Measurements from ENCODE around the gene FAR2. TPM values are rescaled to one million over a fixed set of nuclear protein-coding genes. Genes with fewer than 3 reads are reported as not detected.

FAR2 gene
- total and polyA plus RNA-seq, 4 donors = 7.1 to 14.4 (median 11.2) TPM

- Histone ChIP-seq H3K4me1 (ENCODE audit: control insufficient read depth in 5 of 5, insufficient read depth in 5 of 5, low read length in 5 of 5) (no peaks in the 10 kb centered on the region), H3K9ac (ENCODE audit: insufficient read depth in 1 of 2, low read length in 2 of 2) (no peak overlapping the region), H3K36me3 (ENCODE audit: control insufficient read depth in 4 of 4, insufficient read depth in 4 of 4, low read length in 4 of 4) (peaks cover 0 to 1% (median 0%) of the 10 kb centered on the region in 4 donors), H3K4me3 (no peak overlapping the region), H3K27ac (ENCODE audit: low read depth in 1 of 2, low read length in 1 of 2) (no peak overlapping the region), H3K9me3 (ENCODE audit: control insufficient read depth in 4 of 4, insufficient read depth in 3 of 4, low read length in 3 of 4) (no peaks in the 10 kb centered on the region), H3K27me3 (ENCODE audit: control insufficient read depth in 3 of 3, insufficient read depth in 3 of 3, low read length in 2 of 3) (no peaks in the 10 kb centered on the region)
- TF ChIP-seq CTCF (IDR thresholded peaks at IDR 0.05; ENCODE audit: control extremely low read depth, extremely low read depth) = no peak
- 50 to 72% methylated on average over 3 of the region's 3 CpGs for WGBS, 2 donors
- DNase-seq (no peak), ATAC-seq (ENCODE audit: insufficient read depth, low FRiP score) (no peak)
Observed at GRCh38 chr12:29208936-29209701, 60.0 kb downstream of the FAR2 start.

DNA sequence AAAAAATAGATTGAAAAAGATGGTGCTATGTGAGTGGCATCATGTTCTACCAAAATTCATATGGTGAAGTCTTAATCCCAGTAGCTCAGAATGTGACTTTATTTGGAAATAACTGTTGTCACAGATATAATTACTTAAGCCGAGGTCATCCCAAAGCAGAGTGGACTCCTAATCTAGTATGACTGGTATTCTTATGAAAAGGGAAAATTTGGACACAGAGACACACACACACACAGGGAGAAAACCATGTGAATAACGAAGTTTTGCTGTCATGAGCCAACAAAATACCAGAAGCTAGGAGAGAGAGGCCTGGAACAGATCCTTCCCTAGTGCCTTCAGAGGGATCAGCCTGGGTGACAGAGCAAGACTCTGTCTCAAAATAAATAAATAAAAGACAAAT, 62.6 kb downstream of the FAR2 start:
- Histone ChIP-seq H3K9ac (ENCODE audit: insufficient read depth in 1 of 2, low read length in 2 of 2) (no peak overlapping the region), H3K36me3 (ENCODE audit: control insufficient read depth in 4 of 4, insufficient read depth in 4 of 4, low read length in 4 of 4) (no peaks in the 10 kb centered on the region), H3K9me3 (ENCODE audit: control insufficient read depth in 4 of 4, insufficient read depth in 3 of 4, low read length in 3 of 4) (no peaks in the 10 kb centered on the region), H3K27ac (ENCODE audit: low read depth in 1 of 2, low read length in 1 of 2) (no peak overlapping the region), H3K4me3 (no peak overlapping the region), H3K27me3 (ENCODE audit: control insufficient read depth in 3 of 3, insufficient read depth in 3 of 3, low read length in 2 of 3) (no peaks in the 10 kb centered on the region), H3K4me1 (ENCODE audit: control insufficient read depth in 5 of 5, insufficient read depth in 5 of 5, low read length in 5 of 5) (peaks cover 0 to 7% (median 0%) of the 10 kb centered on the region in 5 donors)
- DNase-seq (no peak), ATAC-seq (ENCODE audit: insufficient read depth, low FRiP score) (no peak)
- 85 to 87% methylated on average over 2 of the region's 2 CpGs for WGBS, 2 donors
- no peak for TF ChIP-seq CTCF (IDR thresholded peaks at IDR 0.05; ENCODE audit: control extremely low read depth, extremely low read depth)

DNA sequence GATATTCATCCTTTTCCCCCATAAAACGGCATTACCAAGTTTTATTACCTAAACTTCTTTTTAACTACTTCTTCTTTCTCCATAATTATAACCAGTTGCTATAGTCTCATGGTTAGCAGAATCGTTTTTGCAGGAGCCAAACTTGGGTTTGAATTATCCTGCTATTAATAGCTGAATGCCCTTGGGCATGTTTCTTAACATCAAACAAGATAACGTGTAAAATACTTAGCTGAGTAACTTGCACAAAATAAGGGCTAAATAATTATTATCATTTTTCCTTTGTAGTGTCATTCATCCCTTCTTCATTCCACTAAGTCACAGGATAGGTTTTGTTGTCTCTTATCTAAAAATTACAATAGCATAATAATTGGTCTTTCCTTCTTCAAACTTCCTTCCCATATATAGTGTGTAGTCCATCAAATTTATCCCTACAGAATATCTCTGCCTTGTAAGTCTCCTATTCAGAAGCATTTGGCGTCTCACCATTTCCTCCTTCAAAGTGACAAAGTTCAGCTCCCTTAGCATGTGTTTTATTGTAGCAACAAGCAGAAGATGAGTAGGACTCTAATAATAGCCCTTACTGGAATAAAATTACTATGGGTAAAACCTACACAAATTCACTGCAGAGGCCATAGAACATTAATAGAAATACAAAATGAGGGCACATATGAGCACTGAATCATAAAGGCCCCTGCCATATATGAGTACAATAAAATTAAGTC, 63.8 kb downstream of the FAR2 start:
- no peak for DNase-seq
- no peak for ATAC-seq (ENCODE audit: insufficient read depth, low FRiP score)
- no peaks in the 10 kb centered on the region for H3K27me3 ChIP-seq (ENCODE audit: control insufficient read depth in 3 of 3, insufficient read depth in 3 of 3, low read length in 2 of 3)

More for the DNA sequence above, 63.8 kb downstream of the FAR2 start:
- WGBS, 2 donors = 61 to 68% methylated on average over 4 of the region's 4 CpGs
- Histone ChIP-seq H3K9me3 (ENCODE audit: control insufficient read depth in 4 of 4, insufficient read depth in 3 of 4, low read length in 3 of 4) (no peaks in the 10 kb centered on the region), H3K36me3 (ENCODE audit: control insufficient read depth in 4 of 4, insufficient read depth in 4 of 4, low read length in 4 of 4) (no peaks in the 10 kb centered on the region), H3K9ac (ENCODE audit: insufficient read depth in 1 of 2, low read length in 2 of 2) (no peak overlapping the region), H3K4me1 (ENCODE audit: control insufficient read depth in 5 of 5, insufficient read depth in 5 of 5, low read length in 5 of 5) (peaks cover 0 to 7% (median 0%) of the 10 kb centered on the region in 5 donors), H3K27ac (ENCODE audit: low read depth in 1 of 2, low read length in 1 of 2) (no peak overlapping the region), H3K4me3 (no peak overlapping the region)
- TF ChIP-seq CTCF (IDR thresholded peaks at IDR 0.05; ENCODE audit: control extremely low read depth, extremely low read depth) = no peak

Data from lung (tissue), 12 donors.